ENCODE measurements around the gene FOXL2NB. TPM values are rescaled to one million over a fixed set of nuclear protein-coding genes. Genes with fewer than 3 reads are reported as not detected.
A peak's percentile ranks its signal among the peaks of the same experiment; 100 is the strongest.

FOXL2NB gene
- total RNA-seq, 1 experiment from 2014 or later: 2.2 TPM

GRCh38 chr3:138950006-138950644 is 3.1 kb downstream of the FOXL2NB start:
- TF ChIP-seq, protein P1, sequence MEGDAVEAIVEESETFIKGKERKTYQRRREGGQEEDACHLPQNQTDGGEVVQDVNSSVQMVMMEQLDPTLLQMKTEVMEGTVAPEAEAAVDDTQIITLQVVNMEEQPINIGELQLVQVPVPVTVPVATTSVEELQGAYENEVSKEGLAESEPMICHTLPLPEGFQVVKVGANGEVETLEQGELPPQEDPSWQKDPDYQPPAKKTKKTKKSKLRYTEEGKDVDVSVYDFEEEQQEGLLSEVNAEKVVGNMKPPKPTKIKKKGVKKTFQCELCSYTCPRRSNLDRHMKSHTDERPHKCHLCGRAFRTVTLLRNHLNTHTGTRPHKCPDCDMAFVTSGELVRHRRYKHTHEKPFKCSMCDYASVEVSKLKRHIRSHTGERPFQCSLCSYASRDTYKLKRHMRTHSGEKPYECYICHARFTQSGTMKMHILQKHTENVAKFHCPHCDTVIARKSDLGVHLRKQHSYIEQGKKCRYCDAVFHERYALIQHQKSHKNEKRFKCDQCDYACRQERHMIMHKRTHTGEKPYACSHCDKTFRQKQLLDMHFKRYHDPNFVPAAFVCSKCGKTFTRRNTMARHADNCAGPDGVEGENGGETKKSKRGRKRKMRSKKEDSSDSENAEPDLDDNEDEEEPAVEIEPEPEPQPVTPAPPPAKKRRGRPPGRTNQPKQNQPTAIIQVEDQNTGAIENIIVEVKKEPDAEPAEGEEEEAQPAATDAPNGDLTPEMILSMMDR (IDR thresholded peaks at IDR 0.05; ENCODE audit: insufficient read depth in 1 of 2, low read depth in 1 of 2, low read length in 1 of 2, severe bottlenecking in 1 of 2, unreplicated experiment in 1 of 2): no peak
- Mint-ChIP-seq H3K27ac (ENCODE audit: unreplicated experiment) (no peak overlapping the region), H3K4me1 (ENCODE audit: low read depth, unreplicated experiment) (peaks cover 3% of the 10 kb centered on the region), H3K36me3 (ENCODE audit: insufficient read depth, unreplicated experiment) (peaks cover 3% of the 10 kb centered on the region), H3K9me3 (ENCODE audit: unreplicated experiment) (no peaks in the 10 kb centered on the region), H3K27me3 (ENCODE audit: insufficient read depth, unreplicated experiment) (peaks cover 16% of the 10 kb centered on the region), H3K4me3 (ENCODE audit: unreplicated experiment) (peak overlapping the region; percentile 5)
- Histone ChIP-seq H3K9me3 (no peaks in the 10 kb centered on the region), H3K4me1 (peaks cover 3% of the 10 kb centered on the region), H3K36me3 (ENCODE audit: control insufficient read depth, insufficient read depth, low read length) (no peaks in the 10 kb centered on the region), H3K4me3 (ENCODE audit: low read depth, low read length) (no peak overlapping the region), H3K27me3 (replicated peaks; ENCODE audit: control insufficient read depth, insufficient read depth, low read length) (peaks cover 1% of the 10 kb centered on the region; the same call in 1 of the 2 replicates)
- ChIA-PET CTCF (no interaction called here), POLR2A (interaction anchor here (0.6 kb wide), 1 partner anchor 14 kb away, joined by 5 read pairs; no protein-coding TSS in a partner anchor)
- no peak for DNase-seq
- no TSS peak for BruUV-seq (replicated peaks)
- intact Hi-C loops (cut with micrococcal nuclease; ENCODE audit: unreplicated experiment): no loop called here

- Histone ChIP-seq H3K9me3 (no peaks in the 10 kb centered on the region), H3K4me1 (no peaks in the 10 kb centered on the region), H3K27me3 (replicated peaks; ENCODE audit: control insufficient read depth, insufficient read depth, low read length) (peaks cover 1% of the 10 kb centered on the region; the same call in 1 of the 2 replicates), H3K36me3 (ENCODE audit: control insufficient read depth, insufficient read depth, low read length) (no peaks in the 10 kb centered on the region), H3K4me3 (ENCODE audit: low read depth, low read length) (no peak overlapping the region)
- Mint-ChIP-seq H3K27ac (ENCODE audit: unreplicated experiment) (no peak overlapping the region), H3K4me3 (ENCODE audit: unreplicated experiment) (peak overlapping the region; percentile 1), H3K9me3 (ENCODE audit: unreplicated experiment) (no peaks in the 10 kb centered on the region), H3K36me3 (ENCODE audit: insufficient read depth, unreplicated experiment) (no peaks in the 10 kb centered on the region), H3K4me1 (ENCODE audit: low read depth, unreplicated experiment) (no peaks in the 10 kb centered on the region), H3K27me3 (ENCODE audit: insufficient read depth, unreplicated experiment) (peaks cover 13% of the 10 kb centered on the region)
- intact Hi-C loops (cut with micrococcal nuclease; ENCODE audit: unreplicated experiment): no loop called here
- POLR2A ChIA-PET: no interaction called here
- TF ChIP-seq, protein P1 (IDR thresholded peaks at IDR 0.05; ENCODE audit: insufficient read depth in 1 of 2, low read depth in 1 of 2, low read length in 1 of 2, severe bottlenecking in 1 of 2, unreplicated experiment in 1 of 2): no peak
- CTCF ChIA-PET: no interaction called here
- BruUV-seq (replicated peaks): no TSS peak
- no peak for DNase-seq
These were observed 3.7 kb downstream of the FOXL2NB start for GRCh38 chr3:138950701-138951100.

DNA sequence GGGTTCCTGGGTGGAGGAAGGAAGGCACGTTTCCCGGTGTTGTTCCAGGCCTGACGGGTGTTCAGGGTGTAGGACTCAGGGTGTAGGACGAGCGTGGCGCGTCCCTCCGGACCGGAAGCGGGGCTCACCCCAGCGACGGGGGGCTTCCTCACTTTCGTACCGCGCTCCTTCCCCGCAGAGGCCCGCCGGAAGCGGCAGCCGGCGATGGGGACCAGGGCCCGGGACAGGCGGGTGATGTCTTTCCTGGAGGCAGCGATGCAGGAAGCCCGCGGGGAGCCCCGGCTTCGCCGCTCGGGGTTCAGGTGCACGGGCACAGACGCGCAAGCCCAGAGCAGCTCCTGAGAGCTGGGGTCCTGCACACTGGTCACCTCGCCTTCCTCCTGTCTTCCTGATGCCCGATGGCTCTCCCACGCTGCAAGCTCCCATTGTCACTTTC is 13.4 kb downstream of the FOXL2NB start:
- Mint-ChIP-seq H3K27ac (ENCODE audit: unreplicated experiment) (no peak overlapping the region), H3K36me3 (ENCODE audit: insufficient read depth, unreplicated experiment) (no peaks in the 10 kb centered on the region), H3K27me3 (ENCODE audit: insufficient read depth, unreplicated experiment) (peaks cover 25% of the 10 kb centered on the region), H3K9me3 (ENCODE audit: unreplicated experiment) (peaks cover 10% of the 10 kb centered on the region), H3K4me3 (ENCODE audit: unreplicated experiment) (no peak overlapping the region), H3K4me1 (ENCODE audit: low read depth, unreplicated experiment) (no peaks in the 10 kb centered on the region)
- H3K4me3 ChIP-seq (ENCODE audit: low read depth, low read length): no peak overlapping the region
- TF ChIP-seq, protein P1 (IDR thresholded peaks at IDR 0.05; ENCODE audit: insufficient read depth in 1 of 2, low read depth in 1 of 2, low read length in 1 of 2, severe bottlenecking in 1 of 2, unreplicated experiment in 1 of 2): no peak
- intact Hi-C loops (cut with micrococcal nuclease; ENCODE audit: unreplicated experiment): no loop called here
- ChIA-PET CTCF (interaction anchor here (1.1 kb wide), 1 partner anchor 24 kb away, joined by 9 read pairs; no protein-coding TSS in a partner anchor), POLR2A (no interaction called here)
- no peak for DNase-seq
- no TSS peak for BruUV-seq (replicated peaks)
- H3K36me3 ChIP-seq (ENCODE audit: control insufficient read depth, insufficient read depth, low read length): no peaks in the 10 kb centered on the region
- H3K27me3 ChIP-seq (replicated peaks; ENCODE audit: control insufficient read depth, insufficient read depth, low read length): no peaks in the 10 kb centered on the region
- no peaks in the 10 kb centered on the region for H3K9me3 ChIP-seq
- H3K4me1 ChIP-seq: no peaks in the 10 kb centered on the region
